HG02798 (cell line): ENCODE measurements around the gene VTN.
A peak's percentile ranks its signal among the peaks of the same experiment; 100 is the strongest.

Experiments
- ATAC-seq: cut with Tn5 transposase; IDR thresholded peaks from one replicate; pipeline ENCODE4 v1.9.1; 2021; ENCODE audit warnings: mild to moderate bottlenecking; ENCODE audit not compliant: unreplicated experiment, poor library complexity

Gene VTN

GRCh38 chr17:28327031-28327607 is 43.0 kb downstream of the VTN start:
- peak; percentile 63 for ATAC-seq

- no peak for ATAC-seq
Measured at GRCh38 chr17:28326114-28326513, 44.0 kb downstream of the VTN start.

- no peak for ATAC-seq
Measured at GRCh38 chr17:28325211-28325610, 44.9 kb downstream of the VTN start.

GRCh38 chr17:28324781-28325180 is 45.3 kb downstream of the VTN start:
- ATAC-seq: no peak

- ATAC-seq: no peak
Measured at GRCh38 chr17:28324267-28324745, 45.8 kb downstream of the VTN start.

GRCh38 chr17:28320215-28321061 is 49.7 kb downstream of the VTN start:
- ATAC-seq: no peak

- ATAC-seq: no peak
Measured at GRCh38 chr17:28319598-28319935, 50.5 kb downstream of the VTN start.

GRCh38 chr17:28318759-28319597 is 51.1 kb downstream of the VTN start, which contains the start of gene TMEM97:
TMEM97 (plus strand) TSS chr17:28319200; CDS start chr17:28319240, 40 bp downstream.
- ATAC-seq: peak; percentile 99

- ATAC-seq: no peak
Measured at GRCh38 chr17:28317966-28318758, 51.9 kb downstream of the VTN start.
